Measurements from ENCODE around the gene GYPC. TPM values are rescaled to one million over a fixed set of nuclear protein-coding genes. Genes with fewer than 3 reads are reported as not detected.

GYPC gene
- polyA plus RNA-seq, 1 donor (not counting 4 experiments of a cell fraction or from before 2014, with no cell fraction given) = not detected

GRCh38 chr2:126649101-126649500 is 6.9 kb upstream of the GYPC start:
- no peak overlapping the region for H3K4me2 ChIP-seq (ENCODE audit: control insufficient read depth, extremely low read depth, insufficient read depth, low read depth, low read length)
- no peak for TF ChIP-seq EZH2 (IDR thresholded peaks at IDR 0.05; ENCODE audit: low read length)
- TF ChIP-seq CTCF (optimal IDR thresholded peaks at IDR 0.05 in 1 of 3, IDR thresholded peaks at IDR 0.05 in 1 of 3, conservative IDR thresholded peaks at IDR 0.05 in 1 of 3; ENCODE audit: extremely low read depth in 1 of 3, insufficient read depth in 2 of 3, low read length in 3 of 3) = no peak
- no peak overlapping the region for H3K9ac ChIP-seq (ENCODE audit: control insufficient read depth, extremely low read depth, insufficient read depth, low read length)
- no peak overlapping the region for H3K27ac ChIP-seq (ENCODE audit: control insufficient read depth, insufficient read depth, low read length)
- no peaks in the 10 kb centered on the region for H3K9me1 ChIP-seq (ENCODE audit: control insufficient read depth, extremely low read depth, insufficient read depth, low read length)
- no peaks in the 10 kb centered on the region for H3K36me3 ChIP-seq (ENCODE audit: control insufficient read depth in 2 of 2, extremely low read depth in 1 of 2, insufficient read depth in 2 of 2, low read length in 2 of 2)
- H2AFZ ChIP-seq (ENCODE audit: control insufficient read depth, low read length) = no peak overlapping the region
- no peak overlapping the region for H3K4me3 ChIP-seq (ENCODE audit: control insufficient read depth in 2 of 3, extremely low read depth in 1 of 3, insufficient read depth in 2 of 3, low read depth in 1 of 3, low read length in 3 of 3)
- H3K9me3 ChIP-seq (ENCODE audit: control insufficient read depth, low read depth, low read length) = no peaks in the 10 kb centered on the region
- no peak for DNase-seq (ENCODE audit: low read depth, low spot score)
- no peaks in the 10 kb centered on the region for H3K79me2 ChIP-seq (ENCODE audit: control insufficient read depth, insufficient read depth, low read length)
- FAIRE-seq = no peak
- no peaks in the 10 kb centered on the region for H3K4me1 ChIP-seq (ENCODE audit: control insufficient read depth, extremely low read depth, insufficient read depth, low read length)
- dilution Hi-C loops (cut with MboI; ENCODE audit: extremely low pct_ligation_motif_present, low sequenced_read_pairs) = no loop called here
- H4K20me1 ChIP-seq (ENCODE audit: control insufficient read depth, extremely low read depth, insufficient read depth, low read length) = no peaks in the 10 kb centered on the region
- no peaks in the 10 kb centered on the region for H3K27me3 ChIP-seq (ENCODE audit: control insufficient read depth, extremely low read depth, insufficient read depth, low read length)

GRCh38 chr2:126650994-126651393 is 5.0 kb upstream of the GYPC start:
- FAIRE-seq = no peak
- dilution Hi-C loops (cut with MboI; ENCODE audit: extremely low pct_ligation_motif_present, low sequenced_read_pairs) = no loop called here

More at GRCh38 chr2:126650994-126651393, 5.0 kb upstream of the GYPC start:
- Histone ChIP-seq H3K79me2 (ENCODE audit: control insufficient read depth, insufficient read depth, low read length) (no peaks in the 10 kb centered on the region), H3K27ac (ENCODE audit: control insufficient read depth, insufficient read depth, low read length) (no peak overlapping the region), H3K9me3 (ENCODE audit: control insufficient read depth, low read depth, low read length) (no peaks in the 10 kb centered on the region), H3K4me2 (ENCODE audit: control insufficient read depth, extremely low read depth, insufficient read depth, low read depth, low read length) (no peak overlapping the region), H3K4me1 (ENCODE audit: control insufficient read depth, extremely low read depth, insufficient read depth, low read length) (no peaks in the 10 kb centered on the region), H3K9ac (ENCODE audit: control insufficient read depth, extremely low read depth, insufficient read depth, low read length) (no peak overlapping the region), H4K20me1 (ENCODE audit: control insufficient read depth, extremely low read depth, insufficient read depth, low read length) (no peaks in the 10 kb centered on the region), H3K27me3 (ENCODE audit: control insufficient read depth, extremely low read depth, insufficient read depth, low read length) (no peaks in the 10 kb centered on the region), H3K9me1 (ENCODE audit: control insufficient read depth, extremely low read depth, insufficient read depth, low read length) (no peaks in the 10 kb centered on the region), H3K4me3 (ENCODE audit: control insufficient read depth in 2 of 3, extremely low read depth in 1 of 3, insufficient read depth in 2 of 3, low read depth in 1 of 3, low read length in 3 of 3) (no peak overlapping the region), H3K36me3 (ENCODE audit: control insufficient read depth in 2 of 2, extremely low read depth in 1 of 2, insufficient read depth in 2 of 2, low read length in 2 of 2) (no peaks in the 10 kb centered on the region), H2AFZ (ENCODE audit: control insufficient read depth, low read length) (no peak overlapping the region)
- no peak for DNase-seq (ENCODE audit: low read depth, low spot score)
- no peak for TF ChIP-seq EZH2 (IDR thresholded peaks at IDR 0.05; ENCODE audit: low read length)
- no peak for TF ChIP-seq CTCF (optimal IDR thresholded peaks at IDR 0.05 in 1 of 3, IDR thresholded peaks at IDR 0.05 in 1 of 3, conservative IDR thresholded peaks at IDR 0.05 in 1 of 3; ENCODE audit: extremely low read depth in 1 of 3, insufficient read depth in 2 of 3, low read length in 3 of 3)

All from keratinocyte (primary cell).